ENCODE measurements around the gene TAPT1. TPM values are rescaled to one million over a fixed set of nuclear protein-coding genes. Genes with fewer than 3 reads are reported as not detected.

TAPT1 gene
- total and polyA plus RNA-seq, 2 experiments from 2014 or later: 3.6 to 9.9 TPM

- no peaks in the 10 kb centered on the region for H3K4me1 Mint-ChIP-seq
- ATAC-seq: no peak
- H3K79me2 ChIP-seq (replicated peaks; ENCODE audit: insufficient read depth): no peaks in the 10 kb centered on the region
- no peak overlapping the region for H3K27ac ChIP-seq (ENCODE audit: low read depth)
- H2AFZ ChIP-seq: no peak overlapping the region
- peaks cover 4% of the 10 kb centered on the region; the same call in 1 of the 2 replicates for H3K36me3 ChIP-seq (ENCODE audit: insufficient read depth)
- no peaks in the 10 kb centered on the region for H3K4me1 ChIP-seq (ENCODE audit: insufficient read depth)
- no peaks in the 10 kb centered on the region for H3K27me3 ChIP-seq (ENCODE audit: insufficient read depth)
- no peak for DNase-seq (ENCODE audit: low spot score)
- peaks cover 24% of the 10 kb centered on the region for H3K9me3 Mint-ChIP-seq
- 0 out of 2 replicates have a peak, but pooled peaks cover 3% of the 10 kb centered on the region for H3K9me2 ChIP-seq (ENCODE audit: insufficient read depth)
- no peak overlapping the region for H3K4me2 ChIP-seq
- H3F3A ChIP-seq (replicated peaks; ENCODE audit: low read depth): no peaks in the 10 kb centered on the region
- no peaks in the 10 kb centered on the region for H4K20me1 ChIP-seq (replicated peaks; ENCODE audit: insufficient read depth)
- H3K36me3 Mint-ChIP-seq (ENCODE audit: low read depth): peaks cover 10% of the 10 kb centered on the region; the same call in 2 of the 3 replicates
- no peak for TF ChIP-seq ZNF114 (CRISPR knock-in tag; IDR thresholded peaks at IDR 0.05)
- no peak for TF ChIP-seq EZH2phosphoT487 (IDR thresholded peaks at IDR 0.05; ENCODE audit: unreplicated experiment)
- no peak for TF ChIP-seq ZNF331 (CRISPR knock-in tag; IDR thresholded peaks at IDR 0.05; ENCODE audit: low read depth)
- TF ChIP-seq, protein P1, sequence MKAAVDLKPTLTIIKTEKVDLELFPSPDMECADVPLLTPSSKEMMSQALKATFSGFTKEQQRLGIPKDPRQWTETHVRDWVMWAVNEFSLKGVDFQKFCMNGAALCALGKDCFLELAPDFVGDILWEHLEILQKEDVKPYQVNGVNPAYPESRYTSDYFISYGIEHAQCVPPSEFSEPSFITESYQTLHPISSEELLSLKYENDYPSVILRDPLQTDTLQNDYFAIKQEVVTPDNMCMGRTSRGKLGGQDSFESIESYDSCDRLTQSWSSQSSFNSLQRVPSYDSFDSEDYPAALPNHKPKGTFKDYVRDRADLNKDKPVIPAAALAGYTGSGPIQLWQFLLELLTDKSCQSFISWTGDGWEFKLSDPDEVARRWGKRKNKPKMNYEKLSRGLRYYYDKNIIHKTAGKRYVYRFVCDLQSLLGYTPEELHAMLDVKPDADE (IDR thresholded peaks at IDR 0.05): no peak
- no peak for TF ChIP-seq NANOG (IDR thresholded peaks at IDR 0.05; ENCODE audit: borderline replicate concordance)
- TF ChIP-seq CREB1 (CRISPR knock-in tag; IDR thresholded peaks at IDR 0.05; ENCODE audit: low read depth): no peak
- no peak for TF ChIP-seq EZH2 (IDR thresholded peaks at IDR 0.05; ENCODE audit: low read depth, unreplicated experiment)
- no peak for TF ChIP-seq JUNB (IDR thresholded peaks at IDR 0.05; ENCODE audit: unreplicated experiment)
- TF ChIP-seq POLR2AphosphoS5 (IDR thresholded peaks at IDR 0.05; ENCODE audit: low read depth): no peak
- no peak for TF ChIP-seq ZNF462 (CRISPR knock-in tag; IDR thresholded peaks at IDR 0.05)
- no peak for TF ChIP-seq CTCF (conservative IDR thresholded peaks at IDR 0.05; ENCODE audit: low read depth in 2 of 2)
- TF ChIP-seq STAT1 (IDR thresholded peaks at IDR 0.05; ENCODE audit: unreplicated experiment): no peak
- no peak for TF ChIP-seq REST (IDR thresholded peaks at IDR 0.05; ENCODE audit: unreplicated experiment)
- H3K4me3 ChIP-seq: no peak overlapping the region
- no peak overlapping the region for H3K4me3 Mint-ChIP-seq
- H3K27ac Mint-ChIP-seq: no peak overlapping the region
- peaks cover 2% of the 10 kb centered on the region for H3K27me3 Mint-ChIP-seq (ENCODE audit: insufficient read depth, low read depth, poor library complexity)
These were observed 83.5 kb downstream of the TAPT1 start for GRCh38 chr4:16142598-16143310.

Data from GM23338 (cell line).